GM10266 (cell line): ENCODE measurements around the gene DAZ4.
"Not testable (repeated sequence)": the region's sequence is repeated elsewhere in the genome, so short reads cannot be mapped to it uniquely, and the experiment has no call there.

ENCODE experiments used
- DNase-seq: peaks from one replicate; pipeline ENCODE4 v3.0.0; 2012; ENCODE audit errors: extremely low spot score

DAZ4 gene, protein sequence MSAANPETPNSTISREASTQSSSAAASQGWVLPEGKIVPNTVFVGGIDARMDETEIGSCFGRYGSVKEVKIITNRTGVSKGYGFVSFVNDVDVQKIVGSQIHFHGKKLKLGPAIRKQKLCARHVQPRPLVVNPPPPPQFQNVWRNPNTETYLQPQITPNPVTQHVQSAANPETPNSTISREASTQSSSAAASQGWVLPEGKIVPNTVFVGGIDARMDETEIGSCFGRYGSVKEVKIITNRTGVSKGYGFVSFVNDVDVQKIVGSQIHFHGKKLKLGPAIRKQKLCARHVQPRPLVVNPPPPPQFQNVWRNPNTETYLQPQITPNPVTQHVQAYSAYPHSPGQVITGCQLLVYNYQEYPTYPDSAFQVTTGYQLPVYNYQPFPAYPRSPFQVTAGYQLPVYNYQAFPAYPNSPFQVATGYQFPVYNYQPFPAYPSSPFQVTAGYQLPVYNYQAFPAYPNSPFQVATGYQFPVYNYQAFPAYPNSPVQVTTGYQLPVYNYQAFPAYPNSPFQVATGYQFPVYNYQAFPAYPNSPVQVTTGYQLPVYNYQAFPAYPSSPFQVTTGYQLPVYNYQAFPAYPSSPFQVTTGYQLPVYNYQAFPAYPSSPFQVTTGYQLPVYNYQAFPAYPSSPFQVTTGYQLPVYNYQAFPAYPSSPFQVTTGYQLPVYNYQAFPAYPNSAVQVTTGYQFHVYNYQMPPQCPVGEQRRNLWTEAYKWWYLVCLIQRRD

GRCh38 chrY:24833619-24834018 is at the start of gene DAZ4:
TSS of gene DAZ4 (plus strand) at chrY:24833919. CDS start at chrY:24834127, 208 bp downstream.
- DNase-seq = not testable (repeated sequence)

GRCh38 chrY:24813293-24813692 is 20.4 kb upstream of the DAZ4 start, which contains the start of gene DAZ3:
TSS of gene DAZ3 (minus strand) at chrY:24813393. CDS start at chrY:24813185, 208 bp downstream.
- DNase-seq = not testable (repeated sequence)

- DNase-seq = not testable (repeated sequence)
Measured at GRCh38 chrY:24821836-24822235, 11.9 kb upstream of the DAZ4 start.

- not testable (repeated sequence) for DNase-seq
Measured at GRCh38 chrY:24824184-24824879, 9.4 kb upstream of the DAZ4 start.

- not testable (repeated sequence) for DNase-seq
Measured at GRCh38 chrY:24825069-24825468, 8.7 kb upstream of the DAZ4 start.
